Activated naive CD4-positive, alpha-beta T cell treated with anti-CD3 and anti-CD28 coated beads for 36 hours (primary cell): ENCODE measurements around the gene TENT4A. TPM values are rescaled to one million over a fixed set of nuclear protein-coding genes. Genes with fewer than 3 reads are reported as not detected.
A peak's percentile ranks its signal among the peaks of the same experiment; 100 is the strongest.

Experiments used
- CTCF ChIA-PET: fragments of 350-600 bp; sonication (Branson Sonifier 250); formaldehyde crosslinking; loops from one replicate; lab custom pipeline; 2021; ENCODE audit warnings: antibody characterized with exemption; lab: Charles Lee
- DNase-seq: peaks from one replicate; pipeline ENCODE4 v3.0.0-alpha.2; 2020
- H3K27ac Mint-ChIP-seq: one replicate; pipeline ENCODE4 v1.8.0; 2021; ENCODE audit warnings: mild to moderate bottlenecking, mixed read lengths
- H3K27me3 Mint-ChIP-seq: one replicate; pipeline ENCODE4 v1.8.0; 2021; ENCODE audit warnings: low read depth, mixed read lengths
- H3K36me3 Mint-ChIP-seq: one replicate; pipeline ENCODE4 v1.8.0; 2021; ENCODE audit warnings: low read depth, mixed read lengths
- H3K4me1 Mint-ChIP-seq: one replicate; pipeline ENCODE4 v1.8.0; 2021; ENCODE audit warnings: low read depth, mixed read lengths
- H3K4me3 Mint-ChIP-seq: one replicate; pipeline ENCODE4 v1.8.0; 2021; ENCODE audit warnings: mild to moderate bottlenecking, moderate library complexity, mixed read lengths
- H3K9me3 Mint-ChIP-seq: one replicate; pipeline ENCODE4 v1.8.0; 2021; ENCODE audit warnings: mixed read lengths
- intact Hi-C: fragments of 100-400 bp; cut with micrococcal nuclease; formaldehyde crosslinking; loops from one replicate; pipeline ENCODE4 v1.15.1; 2023
- total RNA-seq, 2 experiments: library from RNA; stranded (reverse); gene quantifications; one replicate each; pipeline ENCODE4 v1.2.3, GENCODE V29; 2021

Gene TENT4A
- total RNA-seq, 2 experiments from 2014 or later: 30.0 to 30.2 TPM

DNA sequence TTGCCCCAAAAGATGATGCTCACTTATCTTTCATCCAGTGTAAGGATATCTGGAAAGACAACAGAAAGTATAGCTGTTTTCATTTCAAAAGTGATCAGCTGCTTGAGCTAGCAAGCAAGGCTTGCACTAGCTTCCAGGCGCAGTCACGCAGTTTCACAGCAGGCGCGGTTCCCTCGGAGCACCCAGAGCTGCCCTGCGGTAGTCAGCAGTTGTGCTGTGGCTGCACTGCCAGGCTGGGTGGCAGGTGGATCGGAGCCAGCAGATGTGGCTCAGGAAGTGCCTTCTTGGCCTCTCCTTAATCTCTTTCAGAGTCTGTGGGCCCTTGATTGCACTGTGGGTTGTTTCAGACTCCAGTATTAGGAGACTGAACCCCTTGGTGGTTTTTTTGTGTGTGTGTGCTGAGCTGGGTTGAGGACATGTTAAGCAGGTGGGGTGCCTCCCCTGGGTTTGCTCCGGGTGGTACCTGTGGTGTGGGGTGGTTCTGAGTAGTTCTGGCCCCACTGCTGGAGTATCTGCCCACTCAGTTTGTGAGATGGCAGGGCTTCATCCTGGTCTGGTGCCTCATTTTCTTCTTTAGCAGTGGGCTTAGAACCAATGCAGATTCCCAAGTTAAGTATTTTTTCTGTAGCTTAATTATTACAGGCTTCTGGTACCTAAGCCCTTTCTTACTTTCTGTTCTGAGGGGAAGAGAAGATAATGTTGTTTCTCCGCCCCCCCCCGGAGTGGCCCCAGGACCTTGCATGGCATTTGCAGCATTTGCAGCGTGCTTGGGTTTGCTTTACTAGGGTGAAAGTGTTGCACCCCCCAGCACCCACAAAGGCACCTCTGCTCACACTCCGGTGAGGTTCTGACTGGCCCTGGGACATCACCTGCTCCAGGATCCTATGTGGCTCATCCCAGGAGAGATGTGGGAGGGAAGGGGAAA lies 16.4 kb downstream of the TENT4A start:
- peak; percentile 71 for DNase-seq
- no peaks in the 10 kb centered on the region for H3K27me3 Mint-ChIP-seq

DNA sequence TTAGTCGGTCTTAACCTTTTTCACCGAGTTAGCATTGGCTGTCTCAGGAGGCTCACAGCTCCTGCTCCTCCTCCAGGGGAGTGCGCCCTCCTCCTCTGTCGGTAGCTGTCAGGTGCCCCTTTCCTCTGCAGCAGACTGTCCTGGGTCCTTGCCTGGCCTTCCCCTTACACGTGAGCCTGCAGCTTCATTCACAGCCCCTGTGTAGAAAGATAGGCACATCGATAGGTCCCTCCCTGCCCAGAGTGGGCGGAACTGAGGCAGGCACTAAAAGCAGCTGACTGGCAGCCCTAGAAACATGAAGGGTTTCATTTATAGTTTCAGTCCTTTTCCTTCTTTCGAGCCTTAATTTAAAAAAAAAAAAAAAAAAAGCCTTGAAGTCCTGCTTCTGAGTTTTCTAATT lies 17.2 kb downstream of the TENT4A start:
- H3K36me3 Mint-ChIP-seq: peaks cover 7% of the 10 kb centered on the region
- CTCF ChIA-PET: interaction anchor here (0.6 to 1.8 kb wide), 4 partner anchors 8 to 25 kb away, joined by 3 to 6 read pairs (median 4); no protein-coding TSS in a partner anchor
- intact Hi-C loops: no loop called here
- H3K9me3 Mint-ChIP-seq: no peaks in the 10 kb centered on the region
- H3K27me3 Mint-ChIP-seq: no peaks in the 10 kb centered on the region
- H3K4me1 Mint-ChIP-seq: peaks cover 91% of the 10 kb centered on the region
- H3K27ac Mint-ChIP-seq: no peak overlapping the region
- DNase-seq: peak; percentile 28
- H3K4me3 Mint-ChIP-seq: no peak overlapping the region

More for the DNA sequence above, 16.4 kb downstream of the TENT4A start:
- CTCF ChIA-PET: interaction anchor here (0.6 to 1.7 kb wide), 5 partner anchors 9 to 109 kb away, joined by 3 to 6 read pairs (median 4); no protein-coding TSS in a partner anchor
- Mint-ChIP-seq H3K36me3 (peaks cover 9% of the 10 kb centered on the region), H3K9me3 (no peaks in the 10 kb centered on the region), H3K27ac (peak overlapping the region; percentile 36), H3K4me3 (no peak overlapping the region), H3K4me1 (peaks cover 87% of the 10 kb centered on the region)
- intact Hi-C loops: loop anchor here (2.0 kb wide), 1 partner anchor 15 kb away; no protein-coding TSS in a partner anchor

DNA sequence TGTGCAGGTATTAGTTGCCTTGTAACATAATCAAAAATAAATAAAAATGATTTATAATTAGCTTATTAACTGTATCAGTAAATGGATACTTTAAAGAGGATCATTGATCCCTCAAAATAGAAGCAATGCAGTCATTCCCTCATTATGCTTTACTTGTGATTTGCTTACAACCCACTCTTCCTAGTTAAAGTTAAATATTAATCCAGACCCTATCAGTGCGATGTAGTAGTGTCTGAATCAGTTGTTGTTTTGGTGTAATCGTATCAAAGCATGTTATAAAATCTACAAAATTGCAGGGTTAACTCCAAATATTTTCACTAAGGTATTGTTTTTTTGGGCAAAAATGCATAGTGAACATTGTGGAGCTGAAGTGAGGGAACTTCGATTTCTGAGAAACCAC lies 17.6 kb downstream of the TENT4A start:
- H3K9me3 Mint-ChIP-seq: no peaks in the 10 kb centered on the region
- peaks cover 90% of the 10 kb centered on the region for H3K4me1 Mint-ChIP-seq
- no peak overlapping the region for H3K27ac Mint-ChIP-seq
- no peaks in the 10 kb centered on the region for H3K27me3 Mint-ChIP-seq
- no peak for DNase-seq
- CTCF ChIA-PET: interaction anchor here (0.6 to 1.9 kb wide), 5 partner anchors 8 to 25 kb away, joined by 3 to 11 read pairs (median 5); no protein-coding TSS in a partner anchor
- intact Hi-C loops: no loop called here
- H3K36me3 Mint-ChIP-seq: peaks cover 6% of the 10 kb centered on the region
- no peak overlapping the region for H3K4me3 Mint-ChIP-seq

GRCh38 chr5:6731465-6732237 lies 18.4 kb downstream of the TENT4A start:
- intact Hi-C loops: no loop called here
- Mint-ChIP-seq H3K9me3 (no peaks in the 10 kb centered on the region), H3K27ac (no peak overlapping the region), H3K36me3 (peaks cover 6% of the 10 kb centered on the region), H3K4me3 (no peak overlapping the region), H3K4me1 (peaks cover 88% of the 10 kb centered on the region), H3K27me3 (no peaks in the 10 kb centered on the region)
- CTCF ChIA-PET: interaction anchor here (1.1 to 1.9 kb wide), 3 partner anchors 9 to 17 kb away, joined by 3 to 11 read pairs (median 4); no protein-coding TSS in a partner anchor
- DNase-seq: no peak

- H3K27me3 Mint-ChIP-seq: no peaks in the 10 kb centered on the region
- no peaks in the 10 kb centered on the region for H3K9me3 Mint-ChIP-seq
- H3K27ac Mint-ChIP-seq: no peak overlapping the region
- CTCF ChIA-PET: interaction anchor here (0.6 to 1.9 kb wide), 4 partner anchors 10 to 347 kb away, joined by 3 to 11 read pairs (median 3); no protein-coding TSS in a partner anchor
- peaks cover 88% of the 10 kb centered on the region for H3K4me1 Mint-ChIP-seq
- intact Hi-C loops: no loop called here
- H3K36me3 Mint-ChIP-seq: peaks cover 13% of the 10 kb centered on the region
- no peak for DNase-seq
- no peak overlapping the region for H3K4me3 Mint-ChIP-seq
Observed at GRCh38 chr5:6732634-6733410, 19.6 kb downstream of the TENT4A start.

DNA sequence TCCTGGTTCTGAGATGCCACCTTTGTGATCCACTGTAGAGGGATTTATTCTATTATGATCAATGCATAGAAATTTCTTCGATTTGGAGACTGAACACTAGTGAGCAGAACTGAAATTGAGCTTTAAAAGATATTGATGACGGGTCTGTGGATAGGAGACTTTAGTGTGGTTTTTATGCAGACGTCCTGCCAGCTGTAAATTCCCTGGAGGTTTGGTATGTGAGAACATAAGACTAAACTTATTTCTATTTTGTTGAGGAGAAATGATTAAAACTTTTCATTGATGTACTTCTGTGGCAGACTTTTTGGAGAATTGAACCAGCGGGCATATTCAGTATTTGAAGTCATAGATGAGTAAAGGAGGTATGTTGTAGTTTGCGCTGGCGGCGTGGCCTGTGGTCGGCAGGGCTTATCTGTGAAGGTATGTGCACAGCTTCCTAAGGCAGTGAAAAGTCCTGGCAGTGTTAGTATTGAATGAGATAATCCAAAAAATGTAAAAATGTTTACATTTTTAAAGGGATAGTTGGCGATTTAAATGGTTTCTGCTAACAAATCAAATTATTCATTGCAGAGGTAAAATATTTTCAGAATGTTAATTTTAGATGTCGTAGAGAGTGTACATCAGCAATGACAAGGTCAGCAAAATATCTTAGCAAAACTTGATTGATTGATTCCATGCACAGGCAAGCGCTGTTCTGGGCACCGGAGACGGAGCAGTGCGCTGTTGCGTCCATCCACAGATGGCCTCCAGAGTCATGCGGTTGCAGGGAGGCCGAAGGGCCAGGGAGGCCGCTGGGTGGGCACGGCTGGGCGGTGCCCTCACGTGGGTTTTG lies 20.4 kb downstream of the TENT4A start:
- Mint-ChIP-seq H3K27ac (peak overlapping the region; percentile 28), H3K4me3 (no peak overlapping the region), H3K27me3 (no peaks in the 10 kb centered on the region), H3K9me3 (no peaks in the 10 kb centered on the region), H3K36me3 (peaks cover 15% of the 10 kb centered on the region), H3K4me1 (peaks cover 80% of the 10 kb centered on the region)
- no peak for DNase-seq
- CTCF ChIA-PET: interaction anchor here (0.6 kb wide), 3 partner anchors 91 to 348 kb away, joined by 3 read pairs; no protein-coding TSS in a partner anchor
- intact Hi-C loops: no loop called here

DNA sequence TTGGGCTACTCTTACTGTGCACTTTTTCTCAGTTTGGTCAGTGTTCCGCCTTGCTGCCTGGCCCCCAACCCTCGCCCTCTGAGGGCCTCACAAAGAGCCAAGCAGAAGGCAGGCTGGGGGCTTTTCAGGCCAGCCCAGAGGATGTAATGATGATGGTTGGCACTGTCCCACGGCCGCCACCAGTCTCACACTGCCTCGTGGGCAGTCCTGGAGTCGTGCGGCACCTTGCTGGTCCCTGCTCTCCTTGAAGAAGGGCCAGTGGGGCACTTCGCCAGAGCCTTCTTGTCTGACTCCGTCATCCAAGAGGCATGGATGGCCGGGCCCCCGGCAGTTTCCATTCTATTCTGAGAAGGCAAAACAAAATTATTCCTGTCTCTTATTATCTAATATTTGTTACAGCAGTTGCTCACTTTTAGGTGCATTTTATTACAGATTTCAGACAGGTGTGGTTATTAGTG lies 21.0 kb downstream of the TENT4A start:
- no peak for DNase-seq
- Mint-ChIP-seq H3K9me3 (no peaks in the 10 kb centered on the region), H3K27me3 (no peaks in the 10 kb centered on the region), H3K4me1 (peaks cover 75% of the 10 kb centered on the region), H3K36me3 (peaks cover 19% of the 10 kb centered on the region), H3K4me3 (no peak overlapping the region), H3K27ac (peak overlapping the region; percentile 27)
- CTCF ChIA-PET: no interaction called here
- intact Hi-C loops: no loop called here

DNA sequence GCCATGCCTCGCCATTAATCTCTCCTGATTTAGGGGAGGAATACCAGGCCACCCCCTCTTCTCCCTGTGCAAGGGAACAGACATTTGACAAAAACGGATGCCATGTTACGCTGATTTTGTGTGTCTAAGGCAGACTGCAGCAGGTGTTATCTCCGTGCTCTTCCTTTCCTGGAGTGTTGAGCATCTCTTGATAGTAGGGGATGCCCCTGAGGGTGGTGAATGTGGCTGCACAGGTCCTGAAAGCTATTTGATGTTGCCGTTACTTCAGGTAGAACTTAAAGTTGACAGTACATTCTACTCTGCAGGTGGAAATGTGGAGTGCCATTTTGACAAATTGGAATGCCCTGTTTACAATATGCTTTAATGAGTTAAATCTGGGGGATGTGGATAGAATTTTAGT lies 21.5 kb downstream of the TENT4A start:
- H3K27me3 Mint-ChIP-seq: no peaks in the 10 kb centered on the region
- H3K4me3 Mint-ChIP-seq: no peak overlapping the region
- H3K27ac Mint-ChIP-seq: no peak overlapping the region
- peak; percentile 30 for DNase-seq
- no peaks in the 10 kb centered on the region for H3K9me3 Mint-ChIP-seq
- H3K4me1 Mint-ChIP-seq: peaks cover 70% of the 10 kb centered on the region
- CTCF ChIA-PET: no interaction called here
- intact Hi-C loops: loop anchor here (5.0 kb wide), 1 partner anchor 357 kb away; the partner anchor contains the start of gene MED10
- peaks cover 18% of the 10 kb centered on the region for H3K36me3 Mint-ChIP-seq

DNA sequence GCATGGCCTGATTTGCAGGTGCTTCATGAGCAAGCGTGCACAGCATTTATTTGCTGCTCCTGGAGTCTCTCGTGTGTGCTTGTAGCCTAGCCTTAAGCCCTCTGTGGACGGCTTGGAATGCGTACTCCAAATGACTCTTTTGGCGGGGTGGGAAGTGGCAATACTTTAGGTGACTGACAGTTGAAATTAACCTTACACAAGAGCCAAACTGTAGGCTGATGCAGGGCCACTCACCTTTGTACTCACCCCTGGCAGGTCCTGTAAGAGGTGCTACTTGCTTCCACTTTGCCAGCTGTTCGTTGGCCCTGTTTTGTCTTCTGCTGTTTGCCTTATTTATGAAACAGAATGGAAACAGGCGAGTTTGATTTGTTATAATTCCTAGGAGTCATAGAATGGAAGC lies 22.9 kb downstream of the TENT4A start:
- Mint-ChIP-seq H3K27me3 (no peaks in the 10 kb centered on the region), H3K9me3 (no peaks in the 10 kb centered on the region), H3K36me3 (peaks cover 25% of the 10 kb centered on the region), H3K4me3 (no peak overlapping the region), H3K27ac (peak overlapping the region; percentile 66), H3K4me1 (peaks cover 60% of the 10 kb centered on the region)
- intact Hi-C loops: loop anchor here (5.0 kb wide), 1 partner anchor 359 kb away; the partner anchor contains the start of gene MED10
- no peak for DNase-seq
- CTCF ChIA-PET: interaction anchor here (0.7 to 1.9 kb wide), 2 partner anchors 14 to 25 kb away, joined by 4 to 5 read pairs; no protein-coding TSS in a partner anchor

DNA sequence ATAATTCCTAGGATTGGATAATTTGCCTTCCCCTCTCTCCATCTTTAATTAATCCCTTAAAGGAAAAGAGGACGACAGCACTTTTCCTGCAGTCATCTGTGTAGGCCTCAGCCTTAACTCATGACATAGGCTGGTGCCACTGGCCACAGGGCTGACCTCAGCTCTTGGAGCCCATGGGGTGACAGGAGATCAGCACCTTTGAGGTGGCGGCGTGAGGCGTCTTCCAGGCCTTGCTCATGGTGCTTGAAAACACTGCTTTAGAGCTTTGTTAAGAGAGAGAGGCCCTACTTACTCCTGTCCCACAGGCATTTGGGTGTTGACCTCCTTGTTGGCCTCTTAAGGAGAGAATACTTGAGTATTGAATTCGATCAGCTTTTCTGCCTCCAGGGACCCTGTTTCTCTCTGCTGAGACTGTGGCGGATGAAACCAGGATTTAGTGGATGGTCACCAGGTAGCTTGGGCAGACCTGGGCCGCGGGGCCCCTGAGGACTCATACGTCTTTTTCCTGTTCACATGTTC lies 23.4 kb downstream of the TENT4A start:
- Mint-ChIP-seq H3K27me3 (no peaks in the 10 kb centered on the region), H3K27ac (peak overlapping the region; percentile 78), H3K36me3 (peaks cover 26% of the 10 kb centered on the region), H3K9me3 (no peaks in the 10 kb centered on the region), H3K4me1 (peaks cover 55% of the 10 kb centered on the region), H3K4me3 (no peak overlapping the region)
- DNase-seq: no peak
- CTCF ChIA-PET: interaction anchor here (1.9 kb wide), 1 partner anchor 15 kb away, joined by 4 read pairs; no protein-coding TSS in a partner anchor
- intact Hi-C loops: loop anchor here (1.0 to 5.0 kb wide), 2 partner anchors 23 to 359 kb away; partner anchors contain the start of genes MED10 and TENT4A
